ENCODE results near the gene OTULIN.
A peak's percentile ranks its signal among the peaks of the same experiment; 100 is the strongest.

The OTULIN gene

GRCh38 chr5:14669415-14669814 lies 4.9 kb downstream of the OTULIN start:
- DNase-seq, result no peak

GRCh38 chr5:14669975-14670374 lies 5.5 kb downstream of the OTULIN start:
- DNase-seq, result no peak

GRCh38 chr5:14671414-14671813 lies 6.9 kb downstream of the OTULIN start:
- DNase-seq, result no peak

GRCh38 chr5:14672082-14672481 lies 7.6 kb downstream of the OTULIN start:
- DNase-seq, result peak; percentile 32 to 50

- no peak for DNase-seq
These were observed 8.2 kb downstream of the OTULIN start for GRCh38 chr5:14672484-14673394.

GRCh38 chr5:14673443-14673842 lies 8.9 kb downstream of the OTULIN start:
- no peak for DNase-seq

- DNase-seq, result no peak
These were observed 10.7 kb downstream of the OTULIN start for GRCh38 chr5:14674983-14675854.

- DNase-seq, result peak; percentile 77 to 85
These were observed 11.4 kb downstream of the OTULIN start for GRCh38 chr5:14675865-14676300.

- no peak for DNase-seq
These were observed 11.8 kb downstream of the OTULIN start for GRCh38 chr5:14676320-14676719.

- DNase-seq, result no peak
These were observed 14.3 kb downstream of the OTULIN start for GRCh38 chr5:14678773-14679334.

GRCh38 chr5:14679595-14679994 lies 15.1 kb downstream of the OTULIN start:
- DNase-seq, result no peak

GRCh38 chr5:14681236-14681752 lies 16.8 kb downstream of the OTULIN start:
- no peak for DNase-seq

GRCh38 chr5:14683906-14684455 lies 19.5 kb downstream of the OTULIN start:
- DNase-seq, result no peak

GRCh38 chr5:14684757-14685156 lies 20.2 kb downstream of the OTULIN start:
- DNase-seq, result no peak

GRCh38 chr5:14685757-14686156 lies 21.2 kb downstream of the OTULIN start:
- peak; percentile 73 to 74 for DNase-seq

GRCh38 chr5:14686517-14686916 lies 22.0 kb downstream of the OTULIN start:
- DNase-seq, result no peak

- no peak for DNase-seq
These were observed 22.6 kb downstream of the OTULIN start for GRCh38 chr5:14687023-14687665.

GRCh38 chr5:14693070-14693469 lies 28.6 kb downstream of the OTULIN start:
- DNase-seq, result no peak

GRCh38 chr5:14695152-14695551 lies 30.6 kb downstream of the OTULIN start:
- DNase-seq, result no peak

- no peak for DNase-seq
These were observed 31.5 kb downstream of the OTULIN start for GRCh38 chr5:14696057-14696456.

- DNase-seq, result no peak
These were observed 32.3 kb downstream of the OTULIN start for GRCh38 chr5:14696851-14697250.

- no peak for DNase-seq
These were observed 34.0 kb downstream of the OTULIN start for GRCh38 chr5:14698495-14698894.

Data from Kasumi-1 (cell line).